ENCODE data around the gene ADGRE3. TPM values are rescaled to one million over a fixed set of nuclear protein-coding genes. Genes with fewer than 3 reads are reported as not detected.

ADGRE3 gene
- total RNA-seq, 2 donors from 2014 or later = not detected

- Histone ChIP-seq H3K4me1 (ENCODE audit: control insufficient read depth in 1 of 2, low read depth in 2 of 2) (no peaks in the 10 kb centered on the region), H3K4me3 (no peak overlapping the region), H3K27ac (no peak overlapping the region), H3K27me3 (replicated peaks; ENCODE audit: insufficient read depth) (no peaks in the 10 kb centered on the region), H3K36me3 (no peaks in the 10 kb centered on the region), H3K9me3 (peaks cover 4% of the 10 kb centered on the region)
- no peak for ATAC-seq (ENCODE audit: insufficient number of reproducible peaks, low FRiP score, low read depth)
- TF ChIP-seq, protein P1, sequence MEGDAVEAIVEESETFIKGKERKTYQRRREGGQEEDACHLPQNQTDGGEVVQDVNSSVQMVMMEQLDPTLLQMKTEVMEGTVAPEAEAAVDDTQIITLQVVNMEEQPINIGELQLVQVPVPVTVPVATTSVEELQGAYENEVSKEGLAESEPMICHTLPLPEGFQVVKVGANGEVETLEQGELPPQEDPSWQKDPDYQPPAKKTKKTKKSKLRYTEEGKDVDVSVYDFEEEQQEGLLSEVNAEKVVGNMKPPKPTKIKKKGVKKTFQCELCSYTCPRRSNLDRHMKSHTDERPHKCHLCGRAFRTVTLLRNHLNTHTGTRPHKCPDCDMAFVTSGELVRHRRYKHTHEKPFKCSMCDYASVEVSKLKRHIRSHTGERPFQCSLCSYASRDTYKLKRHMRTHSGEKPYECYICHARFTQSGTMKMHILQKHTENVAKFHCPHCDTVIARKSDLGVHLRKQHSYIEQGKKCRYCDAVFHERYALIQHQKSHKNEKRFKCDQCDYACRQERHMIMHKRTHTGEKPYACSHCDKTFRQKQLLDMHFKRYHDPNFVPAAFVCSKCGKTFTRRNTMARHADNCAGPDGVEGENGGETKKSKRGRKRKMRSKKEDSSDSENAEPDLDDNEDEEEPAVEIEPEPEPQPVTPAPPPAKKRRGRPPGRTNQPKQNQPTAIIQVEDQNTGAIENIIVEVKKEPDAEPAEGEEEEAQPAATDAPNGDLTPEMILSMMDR (IDR thresholded peaks at IDR 0.05) = no peak
- no peak for DNase-seq (ENCODE audit: low spot score)
Measured at GRCh38 chr19:14670408-14670807, 4.2 kb downstream of the ADGRE3 start.

GRCh38 chr19:14669940-14670339, 4.7 kb downstream of the ADGRE3 start:
- DNase-seq (ENCODE audit: low spot score) = no peak
- H3K4me1 ChIP-seq (ENCODE audit: control insufficient read depth in 1 of 2, low read depth in 2 of 2) = no peaks in the 10 kb centered on the region
- ATAC-seq (ENCODE audit: insufficient number of reproducible peaks, low FRiP score, low read depth) = no peak
- H3K4me3 ChIP-seq = no peak overlapping the region
- TF ChIP-seq, protein P1 (IDR thresholded peaks at IDR 0.05) = no peak
- H3K27me3 ChIP-seq (replicated peaks; ENCODE audit: insufficient read depth) = no peaks in the 10 kb centered on the region
- H3K36me3 ChIP-seq = no peaks in the 10 kb centered on the region
- peaks cover 4% of the 10 kb centered on the region for H3K9me3 ChIP-seq
- no peak overlapping the region for H3K27ac ChIP-seq

- TF ChIP-seq, protein P1 (IDR thresholded peaks at IDR 0.05) = no peak
- Histone ChIP-seq H3K27ac (no peak overlapping the region), H3K9me3 (no peaks in the 10 kb centered on the region), H3K4me1 (ENCODE audit: control insufficient read depth in 1 of 2, low read depth in 2 of 2) (no peaks in the 10 kb centered on the region), H3K4me3 (no peak overlapping the region), H3K27me3 (replicated peaks; ENCODE audit: insufficient read depth) (no peaks in the 10 kb centered on the region), H3K36me3 (no peaks in the 10 kb centered on the region)
- no peak for ATAC-seq (ENCODE audit: insufficient number of reproducible peaks, low FRiP score, low read depth)
- DNase-seq (ENCODE audit: low spot score) = no peak
Measured at GRCh38 chr19:14661372-14661924, 13.2 kb downstream of the ADGRE3 start.

DNA sequence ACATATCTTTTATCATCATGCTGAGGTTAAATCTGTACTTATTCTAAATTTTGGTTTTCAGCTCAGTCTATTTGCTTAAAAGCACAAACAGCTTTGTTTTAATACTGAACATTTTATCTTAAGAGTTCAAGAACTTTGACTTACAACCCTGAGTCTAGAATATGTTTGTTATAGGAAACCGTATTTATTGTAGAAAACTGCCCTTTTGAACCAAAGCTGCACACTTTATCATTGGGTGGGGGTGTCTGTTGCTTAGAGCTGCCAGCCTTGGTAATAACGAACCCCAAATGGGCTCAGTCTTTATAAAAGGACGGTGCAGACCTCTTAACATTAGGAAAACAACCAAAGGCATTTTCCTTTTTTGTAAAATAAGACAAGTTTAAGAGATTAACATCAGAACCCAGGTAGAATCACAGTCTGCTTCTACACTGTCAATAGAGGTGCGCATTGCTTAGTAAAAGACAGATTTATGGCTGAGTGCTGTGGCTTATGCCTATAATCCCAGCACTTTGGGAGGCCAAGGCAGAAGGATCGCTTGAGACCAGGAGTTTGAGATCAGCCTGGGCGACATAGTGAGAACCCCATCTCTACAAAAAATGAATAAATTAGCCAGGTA, 14.7 kb downstream of the ADGRE3 start:
- Histone ChIP-seq H3K27me3 (replicated peaks; ENCODE audit: insufficient read depth) (no peaks in the 10 kb centered on the region), H3K27ac (no peak overlapping the region), H3K36me3 (no peaks in the 10 kb centered on the region), H3K9me3 (no peaks in the 10 kb centered on the region), H3K4me1 (ENCODE audit: control insufficient read depth in 1 of 2, low read depth in 2 of 2) (no peaks in the 10 kb centered on the region), H3K4me3 (no peak overlapping the region)
- TF ChIP-seq, protein P1 (IDR thresholded peaks at IDR 0.05) = no peak
- ATAC-seq (ENCODE audit: insufficient number of reproducible peaks, low FRiP score, low read depth) (no peak), DNase-seq (ENCODE audit: low spot score) (no peak)

GRCh38 chr19:14655726-14656125, 18.9 kb downstream of the ADGRE3 start:
- Histone ChIP-seq H3K4me1 (ENCODE audit: control insufficient read depth in 1 of 2, low read depth in 2 of 2) (no peaks in the 10 kb centered on the region), H3K27ac (no peak overlapping the region), H3K9me3 (no peaks in the 10 kb centered on the region), H3K4me3 (no peak overlapping the region), H3K27me3 (replicated peaks; ENCODE audit: insufficient read depth) (no peaks in the 10 kb centered on the region), H3K36me3 (no peaks in the 10 kb centered on the region)
- no peak for ATAC-seq (ENCODE audit: insufficient number of reproducible peaks, low FRiP score, low read depth)
- DNase-seq (ENCODE audit: low spot score) = no peak
- TF ChIP-seq, protein P1 (IDR thresholded peaks at IDR 0.05) = no peak

Measured in thoracic aorta (tissue), 2 donors.